ENCODE measurements around the gene RASGRP4.

The RASGRP4 gene

GRCh38 chr19:38386300-38386970 is 39.6 kb downstream of the RASGRP4 start:
- peaks cover 28% of the 10 kb centered on the region for H3K36me3 ChIP-seq (ENCODE audit: insufficient read depth, low read length)
- no peak overlapping the region for H2AFZ ChIP-seq (ENCODE audit: low read length)
- no peaks in the 10 kb centered on the region for H3K27me3 ChIP-seq (ENCODE audit: insufficient read depth, low read length)
- no peak overlapping the region for H3K27ac ChIP-seq (ENCODE audit: low read depth, low read length, poor library complexity, severe bottlenecking)
- no peaks in the 10 kb centered on the region for H3K9me2 ChIP-seq (ENCODE audit: low read depth, low read length)
- H3F3A ChIP-seq (ENCODE audit: insufficient read depth, low read length): no peaks in the 10 kb centered on the region
- no peaks in the 10 kb centered on the region for H3K79me2 ChIP-seq (ENCODE audit: insufficient read depth, low read length)
- H3K4me1 ChIP-seq (ENCODE audit: insufficient read depth, low read length, severe bottlenecking): peaks cover 22% of the 10 kb centered on the region
- H3K9ac ChIP-seq (ENCODE audit: low read length): no peak overlapping the region
- no peak for TF ChIP-seq CTCF (IDR thresholded peaks at IDR 0.05; ENCODE audit: low read length)
- no peak for TF ChIP-seq EZH2 (IDR thresholded peaks at IDR 0.05; ENCODE audit: borderline replicate concordance, low read length)
- no peaks in the 10 kb centered on the region for H4K20me1 ChIP-seq (ENCODE audit: insufficient read depth, low read length)
- no peaks in the 10 kb centered on the region for H3K9me3 ChIP-seq (ENCODE audit: low read length)
- no peak overlapping the region; the same call in 1 of the 2 replicates for H3K4me2 ChIP-seq (ENCODE audit: low read length)
- no peak overlapping the region for H3K4me3 ChIP-seq (ENCODE audit: low read depth, low read length, poor library complexity, severe bottlenecking)

- H3K79me2 ChIP-seq (ENCODE audit: insufficient read depth, low read length): no peaks in the 10 kb centered on the region
- no peaks in the 10 kb centered on the region for H3K9me2 ChIP-seq (ENCODE audit: low read depth, low read length)
- H3K9me3 ChIP-seq (ENCODE audit: low read length): no peaks in the 10 kb centered on the region
- no peak overlapping the region for H3K4me3 ChIP-seq (ENCODE audit: low read depth, low read length, poor library complexity, severe bottlenecking)
- peaks cover 22% of the 10 kb centered on the region for H3K4me1 ChIP-seq (ENCODE audit: insufficient read depth, low read length, severe bottlenecking)
- H4K20me1 ChIP-seq (ENCODE audit: insufficient read depth, low read length): no peaks in the 10 kb centered on the region
- no peaks in the 10 kb centered on the region for H3K27me3 ChIP-seq (ENCODE audit: insufficient read depth, low read length)
- H3K4me2 ChIP-seq (ENCODE audit: low read length): no peak overlapping the region; the same call in 1 of the 2 replicates
- no peak overlapping the region for H2AFZ ChIP-seq (ENCODE audit: low read length)
- H3K9ac ChIP-seq (ENCODE audit: low read length): no peak overlapping the region
- no peak for TF ChIP-seq EZH2 (IDR thresholded peaks at IDR 0.05; ENCODE audit: borderline replicate concordance, low read length)
- no peak for TF ChIP-seq CTCF (IDR thresholded peaks at IDR 0.05; ENCODE audit: low read length)
- peaks cover 34% of the 10 kb centered on the region for H3K36me3 ChIP-seq (ENCODE audit: insufficient read depth, low read length)
- no peaks in the 10 kb centered on the region for H3F3A ChIP-seq (ENCODE audit: insufficient read depth, low read length)
- H3K27ac ChIP-seq (ENCODE audit: low read depth, low read length, poor library complexity, severe bottlenecking): no peak overlapping the region
These were observed 40.2 kb downstream of the RASGRP4 start for GRCh38 chr19:38385804-38386257.

- no peak overlapping the region for H2AFZ ChIP-seq (ENCODE audit: low read length)
- H3K4me3 ChIP-seq (ENCODE audit: low read depth, low read length, poor library complexity, severe bottlenecking): no peak overlapping the region
- TF ChIP-seq CTCF (IDR thresholded peaks at IDR 0.05; ENCODE audit: low read length) (no peak), EZH2 (IDR thresholded peaks at IDR 0.05; ENCODE audit: borderline replicate concordance, low read length) (no peak)
- H3K4me2 ChIP-seq (ENCODE audit: low read length): no peak overlapping the region
- no peaks in the 10 kb centered on the region for H3K9me3 ChIP-seq (ENCODE audit: low read length)
- no peaks in the 10 kb centered on the region for H3K79me2 ChIP-seq (ENCODE audit: insufficient read depth, low read length)
- no peaks in the 10 kb centered on the region for H3K27me3 ChIP-seq (ENCODE audit: insufficient read depth, low read length)
- H3K9ac ChIP-seq (ENCODE audit: low read length): no peak overlapping the region
- H3F3A ChIP-seq (ENCODE audit: insufficient read depth, low read length): no peaks in the 10 kb centered on the region
- no peak overlapping the region for H3K27ac ChIP-seq (ENCODE audit: low read depth, low read length, poor library complexity, severe bottlenecking)
- no peaks in the 10 kb centered on the region for H3K9me2 ChIP-seq (ENCODE audit: low read depth, low read length)
- no peaks in the 10 kb centered on the region for H4K20me1 ChIP-seq (ENCODE audit: insufficient read depth, low read length)
- peaks cover 40% of the 10 kb centered on the region for H3K36me3 ChIP-seq (ENCODE audit: insufficient read depth, low read length)
- peaks cover 22% of the 10 kb centered on the region for H3K4me1 ChIP-seq (ENCODE audit: insufficient read depth, low read length, severe bottlenecking)
These were observed 40.8 kb downstream of the RASGRP4 start for GRCh38 chr19:38385057-38385803.
